Neutrophil (primary cell): Measurements from ENCODE around the gene ABHD16B.
"Not testable (repeated sequence)": the region's sequence is repeated elsewhere in the genome, so short reads cannot be mapped to it uniquely, and the experiment has no call there.

Experiments
- H3K27ac ChIP-seq: fragments of 200-600 bp; sonication (generic); 2 replicates; pipeline ENCODE4 v1.5.1; 2016; ENCODE audit warnings: mild to moderate bottlenecking, moderate library complexity
- H3K27me3 ChIP-seq: fragments of 200-600 bp; sonication (generic); 2 replicates; pipeline ENCODE4 v1.6.0; 2016; ENCODE audit warnings: mild to moderate bottlenecking
- H3K36me3 ChIP-seq: fragments of 200-600 bp; sonication (generic); 2 replicates; pipeline ENCODE4 v1.5.1; 2017
- H3K4me1 ChIP-seq, 2 experiments: fragments of 200-600 bp in 1 of 2; sonication (generic) in 1 of 2; 1 replicate in 1 of 2; 2 replicates in 1 of 2; pipeline versions ENCODE4 v1.5.1 to v1.6.1; 2013 to 2016; ENCODE audit warnings: low read depth in 1 of 2, low read length in 1 of 2, mild to moderate bottlenecking in 1 of 2, moderate library complexity in 1 of 2; ENCODE audit not compliant: control insufficient read depth in 1 of 2, insufficient read depth in 1 of 2
- H3K4me3 ChIP-seq, 2 experiments: fragments of 200-600 bp in 1 of 2; sonication (generic) in 1 of 2; 1 replicate in 1 of 2; 2 replicates in 1 of 2; pipeline ENCODE4 v1.5.1; 2013 to 2016; ENCODE audit warnings: low read depth in 1 of 2, low read length in 1 of 2, mild to moderate bottlenecking in 1 of 2, moderate library complexity in 1 of 2
- H3K9me3 ChIP-seq: fragments of 200-600 bp; sonication (generic); 2 replicates; pipeline ENCODE4 v1.5.1; 2016
- TF ChIP-seq, protein P1 (sequence below): fragments of 200-600 bp; sonication (generic); IDR thresholded peaks from 2 replicates; pipeline ENCODE4 v1.5.1; 2016; ENCODE audit warnings: antibody characterized with exemption

Gene ABHD16B

GRCh38 chr20:63868264-63868663, 7.0 kb downstream of the ABHD16B start:
- Histone ChIP-seq H3K27ac (peak overlapping the region; percentile 68), H3K4me1 (peaks cover 64 to 76% of the 10 kb centered on the region in 2 experiments), H3K27me3 (no peaks in the 10 kb centered on the region), H3K4me3 (no peak overlapping the region), H3K36me3 (peaks cover 56% of the 10 kb centered on the region), H3K9me3 (no peaks in the 10 kb centered on the region)
- TF ChIP-seq, protein P1, sequence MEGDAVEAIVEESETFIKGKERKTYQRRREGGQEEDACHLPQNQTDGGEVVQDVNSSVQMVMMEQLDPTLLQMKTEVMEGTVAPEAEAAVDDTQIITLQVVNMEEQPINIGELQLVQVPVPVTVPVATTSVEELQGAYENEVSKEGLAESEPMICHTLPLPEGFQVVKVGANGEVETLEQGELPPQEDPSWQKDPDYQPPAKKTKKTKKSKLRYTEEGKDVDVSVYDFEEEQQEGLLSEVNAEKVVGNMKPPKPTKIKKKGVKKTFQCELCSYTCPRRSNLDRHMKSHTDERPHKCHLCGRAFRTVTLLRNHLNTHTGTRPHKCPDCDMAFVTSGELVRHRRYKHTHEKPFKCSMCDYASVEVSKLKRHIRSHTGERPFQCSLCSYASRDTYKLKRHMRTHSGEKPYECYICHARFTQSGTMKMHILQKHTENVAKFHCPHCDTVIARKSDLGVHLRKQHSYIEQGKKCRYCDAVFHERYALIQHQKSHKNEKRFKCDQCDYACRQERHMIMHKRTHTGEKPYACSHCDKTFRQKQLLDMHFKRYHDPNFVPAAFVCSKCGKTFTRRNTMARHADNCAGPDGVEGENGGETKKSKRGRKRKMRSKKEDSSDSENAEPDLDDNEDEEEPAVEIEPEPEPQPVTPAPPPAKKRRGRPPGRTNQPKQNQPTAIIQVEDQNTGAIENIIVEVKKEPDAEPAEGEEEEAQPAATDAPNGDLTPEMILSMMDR, result no peak

- H3K4me1 ChIP-seq, result peaks cover 57 to 70% of the 10 kb centered on the region in 2 experiments
- peak overlapping the region; percentile 51 to 61 for H3K4me3 ChIP-seq
- peaks cover 95% of the 10 kb centered on the region for H3K36me3 ChIP-seq
- no peaks in the 10 kb centered on the region for H3K9me3 ChIP-seq
- peak overlapping the region; percentile 95 for H3K27ac ChIP-seq
- TF ChIP-seq, protein P1, result peak; percentile 44
- no peaks in the 10 kb centered on the region for H3K27me3 ChIP-seq
Measured at GRCh38 chr20:63873477-63873971, 12.2 kb downstream of the ABHD16B start.

DNA sequence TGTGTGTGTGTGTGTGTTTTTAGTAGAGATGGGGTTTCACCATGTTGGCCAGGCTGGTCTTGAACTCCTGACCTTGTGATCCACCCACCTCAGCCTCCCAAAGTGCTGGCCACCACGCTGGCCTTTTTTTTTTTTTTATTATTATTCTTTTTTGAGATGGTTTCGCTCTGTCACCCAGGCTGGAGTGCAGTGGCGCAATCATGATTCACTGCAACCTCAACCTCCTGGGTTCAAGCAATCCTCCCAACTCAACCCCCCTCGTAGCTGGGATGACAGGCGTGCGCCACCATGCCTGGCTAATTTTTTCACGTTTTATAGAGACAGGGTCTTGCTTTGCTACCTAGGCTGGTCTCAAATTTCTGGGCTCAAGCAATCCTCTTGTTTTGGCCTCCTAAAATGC, 12.9 kb downstream of the ABHD16B start:
- Histone ChIP-seq H3K36me3 (peaks cover 95% of the 10 kb centered on the region), H3K4me1 (peaks cover 57 to 70% of the 10 kb centered on the region in 2 experiments), H3K27ac (peak overlapping the region; percentile 95), H3K4me3 (peak overlapping the region; percentile 51 to 61)
- not testable (repeated sequence) for H3K27me3 ChIP-seq, H3K9me3 ChIP-seq

DNA sequence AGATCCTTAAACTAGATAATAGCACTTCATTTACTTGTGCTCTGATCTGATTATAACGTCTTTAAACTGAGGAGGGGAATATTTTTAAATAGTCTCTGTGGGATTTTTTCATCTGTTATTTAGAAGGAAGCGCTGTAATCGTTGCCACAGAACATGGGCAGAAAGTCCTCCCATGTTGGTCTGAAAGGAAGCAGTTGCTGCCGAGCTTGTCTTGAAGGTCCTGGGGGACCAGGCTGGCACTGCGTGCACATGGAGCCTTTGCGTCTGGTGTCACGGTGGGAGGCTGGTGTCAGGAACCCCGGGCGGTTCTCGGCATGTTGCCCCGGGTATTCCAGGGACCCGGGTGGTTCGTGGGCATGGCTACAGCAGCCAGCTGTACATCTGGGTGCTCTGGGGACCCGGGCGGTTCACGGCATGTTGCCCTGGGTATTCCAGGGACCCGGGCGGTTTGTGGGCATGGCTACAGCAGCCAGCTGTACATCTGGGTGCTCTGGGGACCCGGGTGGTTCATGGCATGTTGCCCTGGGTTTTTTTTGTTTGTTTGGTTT, 15.3 kb downstream of the ABHD16B start:
- Histone ChIP-seq H3K9me3 (no peaks in the 10 kb centered on the region), H3K27ac (peak overlapping the region; percentile 95), H3K4me1 (peaks cover 48 to 71% of the 10 kb centered on the region in 2 experiments), H3K27me3 (no peaks in the 10 kb centered on the region), H3K36me3 (peaks cover 90% of the 10 kb centered on the region), H3K4me3 (no peak overlapping the region)
- TF ChIP-seq, protein P1, result no peak

DNA sequence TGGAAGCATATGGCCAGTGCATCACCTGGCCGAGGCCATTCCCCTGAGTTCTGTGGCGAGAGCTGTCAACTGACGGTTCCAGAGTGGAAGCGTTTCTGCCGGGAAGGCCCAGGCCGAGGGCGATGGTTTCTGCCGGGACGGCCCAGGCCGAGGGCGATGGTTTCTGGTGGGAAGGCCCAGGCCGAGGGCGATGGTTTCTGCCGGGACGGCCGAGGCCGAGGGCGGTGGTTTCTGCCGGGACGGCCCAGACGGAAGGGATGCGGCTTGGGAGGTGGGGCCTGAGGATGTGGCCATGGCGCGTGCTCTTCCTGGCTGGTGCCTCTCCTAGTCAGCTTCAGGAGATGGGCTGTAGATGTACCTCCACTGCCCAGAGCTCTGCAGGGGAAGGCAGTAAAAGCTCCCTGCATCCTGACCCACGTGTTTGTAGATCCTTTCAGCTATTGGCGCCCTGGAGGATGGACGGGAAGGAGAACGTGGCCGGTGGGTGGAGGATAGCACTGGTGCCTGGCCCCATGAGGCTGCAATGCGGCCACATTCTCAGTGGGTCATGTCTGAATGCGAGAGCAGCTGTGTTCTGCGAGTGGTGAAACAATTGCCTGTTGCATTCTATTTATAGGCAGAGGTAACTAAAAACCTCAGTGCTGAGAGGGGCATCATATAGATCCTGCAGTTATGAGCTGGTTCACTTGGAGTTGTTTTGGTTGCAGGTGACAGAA, 16.6 kb downstream of the ABHD16B start:
- Histone ChIP-seq H3K4me1 (peaks cover 37 to 60% of the 10 kb centered on the region in 2 experiments), H3K36me3 (peaks cover 90% of the 10 kb centered on the region), H3K27me3 (no peaks in the 10 kb centered on the region), H3K9me3 (no peaks in the 10 kb centered on the region), H3K27ac (peak overlapping the region; percentile 95), H3K4me3 (peak overlapping the region in 1 of 2 experiments; percentile 32)
- TF ChIP-seq, protein P1, result no peak
